ENCODE data around the gene TUBGCP3.

DNA sequence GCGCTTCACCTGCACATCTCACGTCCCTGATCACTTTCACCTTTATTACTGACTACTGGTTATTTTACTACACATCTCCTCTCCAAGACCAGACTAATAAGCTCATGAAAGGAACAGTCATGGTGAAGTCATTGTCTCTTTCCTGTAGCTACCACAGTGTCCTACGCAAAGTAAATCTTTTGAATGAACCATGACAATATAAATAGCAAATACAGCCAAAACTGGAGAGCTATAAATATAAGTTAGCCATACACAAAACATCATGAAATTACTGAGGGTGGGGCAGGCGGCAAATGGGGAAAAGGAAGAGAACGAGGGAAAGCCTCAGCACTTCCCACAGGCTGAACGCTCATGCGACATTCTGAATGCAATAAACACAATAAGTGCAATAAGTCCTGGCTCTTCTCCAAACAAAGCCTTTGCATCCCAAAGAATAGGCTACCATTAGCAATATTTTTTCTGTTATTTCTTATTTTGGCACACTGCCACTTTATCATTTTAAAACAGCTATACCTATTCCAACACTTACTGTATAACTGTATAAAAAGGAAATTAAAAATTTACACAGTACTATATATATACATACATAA lies 62.5 kb downstream of the TUBGCP3 start:
- TF ChIP-seq POLR2A (IDR thresholded peaks at IDR 0.05), result no peak
- TF ChIP-seq, protein P1, sequence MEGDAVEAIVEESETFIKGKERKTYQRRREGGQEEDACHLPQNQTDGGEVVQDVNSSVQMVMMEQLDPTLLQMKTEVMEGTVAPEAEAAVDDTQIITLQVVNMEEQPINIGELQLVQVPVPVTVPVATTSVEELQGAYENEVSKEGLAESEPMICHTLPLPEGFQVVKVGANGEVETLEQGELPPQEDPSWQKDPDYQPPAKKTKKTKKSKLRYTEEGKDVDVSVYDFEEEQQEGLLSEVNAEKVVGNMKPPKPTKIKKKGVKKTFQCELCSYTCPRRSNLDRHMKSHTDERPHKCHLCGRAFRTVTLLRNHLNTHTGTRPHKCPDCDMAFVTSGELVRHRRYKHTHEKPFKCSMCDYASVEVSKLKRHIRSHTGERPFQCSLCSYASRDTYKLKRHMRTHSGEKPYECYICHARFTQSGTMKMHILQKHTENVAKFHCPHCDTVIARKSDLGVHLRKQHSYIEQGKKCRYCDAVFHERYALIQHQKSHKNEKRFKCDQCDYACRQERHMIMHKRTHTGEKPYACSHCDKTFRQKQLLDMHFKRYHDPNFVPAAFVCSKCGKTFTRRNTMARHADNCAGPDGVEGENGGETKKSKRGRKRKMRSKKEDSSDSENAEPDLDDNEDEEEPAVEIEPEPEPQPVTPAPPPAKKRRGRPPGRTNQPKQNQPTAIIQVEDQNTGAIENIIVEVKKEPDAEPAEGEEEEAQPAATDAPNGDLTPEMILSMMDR (IDR thresholded peaks at IDR 0.05), result no peak
